ENCODE results near the gene ITPKA. TPM values are rescaled to one million over a fixed set of nuclear protein-coding genes. Genes with fewer than 3 reads are reported as not detected.

ITPKA gene
- total RNA-seq, 1 experiment from 2014 or later, result 6.3 TPM

DNA sequence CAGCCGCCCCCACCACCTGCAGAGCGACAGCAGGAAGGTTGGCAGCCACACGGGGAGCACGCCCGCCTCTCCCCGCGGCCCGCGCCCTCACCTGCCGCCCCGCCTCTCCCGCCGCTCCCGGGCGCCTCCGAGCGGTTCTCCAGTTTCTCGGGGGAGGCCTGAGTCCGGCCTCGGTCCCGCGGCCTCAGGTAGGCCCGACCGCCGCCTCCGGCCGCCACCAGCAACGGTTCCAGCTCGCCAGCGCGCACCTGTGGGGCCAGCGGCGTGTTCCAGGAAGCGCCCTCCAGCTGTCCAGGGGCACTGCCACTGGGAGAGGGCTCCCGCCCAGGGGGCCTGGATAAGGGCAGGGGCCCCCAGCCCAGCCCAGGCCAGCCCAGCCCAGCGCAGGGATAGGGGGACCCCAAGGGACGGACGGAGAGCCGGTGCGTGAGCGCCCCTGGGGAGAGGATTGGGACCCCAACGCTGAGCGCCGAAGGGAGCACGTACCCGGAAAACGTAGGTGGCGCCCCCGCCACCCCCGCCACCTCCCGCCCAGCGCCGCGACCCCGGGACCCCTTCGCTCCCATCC is 17.7 kb downstream of the ITPKA start:
- Histone ChIP-seq H3K9me3 (ENCODE audit: control insufficient read depth, insufficient read depth, low read depth, low read length) (no peaks in the 10 kb centered on the region), H3K27ac (ENCODE audit: low read length) (no peak overlapping the region), H3K27me3 (ENCODE audit: control insufficient read depth, insufficient read depth, low read length) (no peaks in the 10 kb centered on the region), H3K4me1 (ENCODE audit: control insufficient read depth, insufficient read depth, low read length) (peaks cover 6% of the 10 kb centered on the region), H3K4me3 (ENCODE audit: low read depth in 2 of 2, low read length in 2 of 2) (no peak overlapping the region), H3K36me3 (ENCODE audit: control insufficient read depth, insufficient read depth, low read length) (no peaks in the 10 kb centered on the region)
- ATAC-seq (no peak), DNase-seq (ENCODE audit: low read depth, low spot score) (no peak)
- ChIA-PET CTCF (no interaction called here), POLR2A (interaction anchor here (0.6 kb wide), 2 partner anchors 118 to 217 kb away, joined by 3 read pairs; no protein-coding TSS in a partner anchor)
- TF ChIP-seq SIN3A (IDR thresholded peaks at IDR 0.05; ENCODE audit: borderline replicate concordance, insufficient read depth, low read depth, low read length), result no peak
- TF ChIP-seq POLR2AphosphoS5 (IDR thresholded peaks at IDR 0.05; ENCODE audit: low read depth, low read length), result no peak
- TF ChIP-seq, protein P1, sequence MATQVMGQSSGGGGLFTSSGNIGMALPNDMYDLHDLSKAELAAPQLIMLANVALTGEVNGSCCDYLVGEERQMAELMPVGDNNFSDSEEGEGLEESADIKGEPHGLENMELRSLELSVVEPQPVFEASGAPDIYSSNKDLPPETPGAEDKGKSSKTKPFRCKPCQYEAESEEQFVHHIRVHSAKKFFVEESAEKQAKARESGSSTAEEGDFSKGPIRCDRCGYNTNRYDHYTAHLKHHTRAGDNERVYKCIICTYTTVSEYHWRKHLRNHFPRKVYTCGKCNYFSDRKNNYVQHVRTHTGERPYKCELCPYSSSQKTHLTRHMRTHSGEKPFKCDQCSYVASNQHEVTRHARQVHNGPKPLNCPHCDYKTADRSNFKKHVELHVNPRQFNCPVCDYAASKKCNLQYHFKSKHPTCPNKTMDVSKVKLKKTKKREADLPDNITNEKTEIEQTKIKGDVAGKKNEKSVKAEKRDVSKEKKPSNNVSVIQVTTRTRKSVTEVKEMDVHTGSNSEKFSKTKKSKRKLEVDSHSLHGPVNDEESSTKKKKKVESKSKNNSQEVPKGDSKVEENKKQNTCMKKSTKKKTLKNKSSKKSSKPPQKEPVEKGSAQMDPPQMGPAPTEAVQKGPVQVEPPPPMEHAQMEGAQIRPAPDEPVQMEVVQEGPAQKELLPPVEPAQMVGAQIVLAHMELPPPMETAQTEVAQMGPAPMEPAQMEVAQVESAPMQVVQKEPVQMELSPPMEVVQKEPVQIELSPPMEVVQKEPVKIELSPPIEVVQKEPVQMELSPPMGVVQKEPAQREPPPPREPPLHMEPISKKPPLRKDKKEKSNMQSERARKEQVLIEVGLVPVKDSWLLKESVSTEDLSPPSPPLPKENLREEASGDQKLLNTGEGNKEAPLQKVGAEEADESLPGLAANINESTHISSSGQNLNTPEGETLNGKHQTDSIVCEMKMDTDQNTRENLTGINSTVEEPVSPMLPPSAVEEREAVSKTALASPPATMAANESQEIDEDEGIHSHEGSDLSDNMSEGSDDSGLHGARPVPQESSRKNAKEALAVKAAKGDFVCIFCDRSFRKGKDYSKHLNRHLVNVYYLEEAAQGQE (IDR thresholded peaks at IDR 0.05; ENCODE audit: insufficient read depth in 1 of 2, low read depth in 2 of 2, low read length in 1 of 2), result no peak
- intact Hi-C loops (cut with micrococcal nuclease; ENCODE audit: unreplicated experiment), result no loop called here
- in situ Hi-C loops (cut with HindIII; ENCODE audit: low pct_unique_long_range_greater_than_20kb, low sequenced_read_pairs), result no loop called here
- BruUV-seq (replicated peaks), result no TSS peak

DNA sequence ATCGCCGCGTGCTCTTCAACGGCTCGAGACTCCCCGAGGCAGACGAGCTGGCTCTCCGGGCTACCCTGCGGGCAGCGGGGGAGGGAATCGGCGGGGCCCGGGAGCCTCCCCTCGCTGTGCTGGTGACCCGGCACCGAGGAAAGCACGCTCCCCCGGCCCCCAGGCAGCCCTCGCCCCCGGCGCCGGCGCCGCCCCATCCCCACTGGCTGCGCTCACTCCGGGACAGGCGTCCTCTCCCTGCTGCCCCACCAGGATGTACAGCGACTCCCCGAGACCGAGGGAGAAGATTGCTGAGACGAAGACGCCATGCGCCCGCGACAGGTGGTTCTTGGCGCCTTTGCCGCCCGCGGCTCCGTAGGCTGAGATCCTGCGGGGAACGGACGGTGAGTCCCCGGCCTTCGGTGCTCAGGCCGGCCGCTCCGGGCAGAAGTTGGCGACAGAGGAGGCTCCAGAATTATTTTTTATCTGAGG is 18.3 kb downstream of the ITPKA start:
- no peak for DNase-seq (ENCODE audit: low read depth, low spot score)
- Histone ChIP-seq H3K9me3 (ENCODE audit: control insufficient read depth, insufficient read depth, low read depth, low read length) (no peaks in the 10 kb centered on the region), H3K36me3 (ENCODE audit: control insufficient read depth, insufficient read depth, low read length) (no peaks in the 10 kb centered on the region), H3K4me3 (ENCODE audit: low read depth in 2 of 2, low read length in 2 of 2) (peak overlapping the region in 1 of 2 experiments; percentile 3; a peak in 1 of 4 replicates), H3K27me3 (ENCODE audit: control insufficient read depth, insufficient read depth, low read length) (no peaks in the 10 kb centered on the region), H3K27ac (ENCODE audit: low read length) (no peak overlapping the region), H3K4me1 (ENCODE audit: control insufficient read depth, insufficient read depth, low read length) (peaks cover 6% of the 10 kb centered on the region)
- TF ChIP-seq, protein P2, sequence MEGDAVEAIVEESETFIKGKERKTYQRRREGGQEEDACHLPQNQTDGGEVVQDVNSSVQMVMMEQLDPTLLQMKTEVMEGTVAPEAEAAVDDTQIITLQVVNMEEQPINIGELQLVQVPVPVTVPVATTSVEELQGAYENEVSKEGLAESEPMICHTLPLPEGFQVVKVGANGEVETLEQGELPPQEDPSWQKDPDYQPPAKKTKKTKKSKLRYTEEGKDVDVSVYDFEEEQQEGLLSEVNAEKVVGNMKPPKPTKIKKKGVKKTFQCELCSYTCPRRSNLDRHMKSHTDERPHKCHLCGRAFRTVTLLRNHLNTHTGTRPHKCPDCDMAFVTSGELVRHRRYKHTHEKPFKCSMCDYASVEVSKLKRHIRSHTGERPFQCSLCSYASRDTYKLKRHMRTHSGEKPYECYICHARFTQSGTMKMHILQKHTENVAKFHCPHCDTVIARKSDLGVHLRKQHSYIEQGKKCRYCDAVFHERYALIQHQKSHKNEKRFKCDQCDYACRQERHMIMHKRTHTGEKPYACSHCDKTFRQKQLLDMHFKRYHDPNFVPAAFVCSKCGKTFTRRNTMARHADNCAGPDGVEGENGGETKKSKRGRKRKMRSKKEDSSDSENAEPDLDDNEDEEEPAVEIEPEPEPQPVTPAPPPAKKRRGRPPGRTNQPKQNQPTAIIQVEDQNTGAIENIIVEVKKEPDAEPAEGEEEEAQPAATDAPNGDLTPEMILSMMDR (IDR thresholded peaks at IDR 0.05), result no peak
- TF ChIP-seq POLR2AphosphoS5 (IDR thresholded peaks at IDR 0.05; ENCODE audit: low read depth, low read length) (no peak), TCF7L2 (IDR thresholded peaks at IDR 0.05; ENCODE audit: low read depth, low read length) (no peak), SIN3A (IDR thresholded peaks at IDR 0.05; ENCODE audit: borderline replicate concordance, insufficient read depth, low read depth, low read length) (no peak)
- TF ChIP-seq, protein P1 (IDR thresholded peaks at IDR 0.05; ENCODE audit: insufficient read depth in 1 of 2, low read depth in 2 of 2, low read length in 1 of 2), result no peak
- CTCF ChIA-PET, result no interaction called here
- ATAC-seq, result no peak
- POLR2A ChIA-PET, result interaction anchor here (0.6 kb wide), 1 partner anchor 118 kb away, joined by 3 read pairs; no protein-coding TSS in a partner anchor
- in situ Hi-C loops (cut with HindIII; ENCODE audit: low pct_unique_long_range_greater_than_20kb, low sequenced_read_pairs), result no loop called here
- intact Hi-C loops (cut with micrococcal nuclease; ENCODE audit: unreplicated experiment), result no loop called here
- BruUV-seq (replicated peaks), result no TSS peak

All from Panc1 (cell line).